SU-DHL-6 (cell line): ENCODE measurements around the gene DRC3.

Experiments used
- EZH2phosphoT487 ChIP-seq: fragments of 200-600 bp; sonication (generic), shearing (Covaris generic); conservative IDR thresholded peaks from 2 replicates; pipeline ENCODE4 v1.6.1; 2018; ENCODE audit warnings: mild to moderate bottlenecking, antibody characterized with exemption, low read length, moderate library complexity, mixed read lengths
- TF ChIP-seq, protein P1 (sequence below): fragments of 200-600 bp; sonication (generic); IDR thresholded peaks from one replicate; pipeline ENCODE4 v1.5.1; 2017; ENCODE audit warnings: antibody characterized with exemption, mild to moderate bottlenecking, low read length, moderate library complexity; ENCODE audit not compliant: insufficient read depth, poor library complexity, severe bottlenecking

DNA sequence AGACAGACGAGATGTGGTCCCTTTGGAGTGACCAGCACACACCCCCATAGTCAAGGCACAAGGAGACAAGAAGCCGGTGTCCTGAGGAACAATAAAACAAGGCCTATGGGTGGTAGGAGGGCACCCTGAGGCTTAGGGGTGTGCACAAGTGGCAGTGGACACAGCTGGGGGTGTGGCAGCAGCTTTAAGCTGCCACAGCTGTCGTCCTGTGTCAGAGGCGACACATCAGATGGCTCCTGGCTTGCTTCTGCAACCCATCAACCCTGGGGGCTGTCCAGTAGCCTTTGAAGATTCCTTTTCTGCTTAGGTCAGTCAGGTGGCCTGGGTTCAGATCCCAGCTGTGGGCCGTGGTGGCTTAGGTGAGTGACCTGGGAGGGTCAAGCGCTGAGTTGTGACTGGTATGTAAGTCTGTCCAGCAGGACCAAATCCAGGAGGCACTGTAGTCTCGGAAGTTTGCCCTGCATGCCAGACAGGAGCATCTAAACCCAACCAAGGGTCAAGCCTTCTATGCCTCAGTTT lies 15.8 kb downstream of the DRC3 start:
- TF ChIP-seq, protein P1, sequence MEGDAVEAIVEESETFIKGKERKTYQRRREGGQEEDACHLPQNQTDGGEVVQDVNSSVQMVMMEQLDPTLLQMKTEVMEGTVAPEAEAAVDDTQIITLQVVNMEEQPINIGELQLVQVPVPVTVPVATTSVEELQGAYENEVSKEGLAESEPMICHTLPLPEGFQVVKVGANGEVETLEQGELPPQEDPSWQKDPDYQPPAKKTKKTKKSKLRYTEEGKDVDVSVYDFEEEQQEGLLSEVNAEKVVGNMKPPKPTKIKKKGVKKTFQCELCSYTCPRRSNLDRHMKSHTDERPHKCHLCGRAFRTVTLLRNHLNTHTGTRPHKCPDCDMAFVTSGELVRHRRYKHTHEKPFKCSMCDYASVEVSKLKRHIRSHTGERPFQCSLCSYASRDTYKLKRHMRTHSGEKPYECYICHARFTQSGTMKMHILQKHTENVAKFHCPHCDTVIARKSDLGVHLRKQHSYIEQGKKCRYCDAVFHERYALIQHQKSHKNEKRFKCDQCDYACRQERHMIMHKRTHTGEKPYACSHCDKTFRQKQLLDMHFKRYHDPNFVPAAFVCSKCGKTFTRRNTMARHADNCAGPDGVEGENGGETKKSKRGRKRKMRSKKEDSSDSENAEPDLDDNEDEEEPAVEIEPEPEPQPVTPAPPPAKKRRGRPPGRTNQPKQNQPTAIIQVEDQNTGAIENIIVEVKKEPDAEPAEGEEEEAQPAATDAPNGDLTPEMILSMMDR: no peak
- no peak for TF ChIP-seq EZH2phosphoT487
